OCI-LY7 (cell line): ENCODE data around the gene PTPRE.

Experiments
- EZH2phosphoT487 ChIP-seq: fragments of 200-600 bp; sonication (generic); IDR thresholded peaks from 2 replicates; pipeline ENCODE4 v1.6.1; 2018; ENCODE audit warnings: low read depth, borderline replicate concordance, mild to moderate bottlenecking, mixed run types, antibody characterized with exemption, low read length, moderate library complexity, mixed read lengths
- TF ChIP-seq, protein P1 (sequence below): fragments of 200-600 bp; sonication (generic); conservative IDR thresholded peaks from 2 replicates; pipeline ENCODE4 v1.5.1; 2014; ENCODE audit warnings: mild to moderate bottlenecking, antibody characterized with exemption, low read length, moderate library complexity, mixed read lengths

DNA sequence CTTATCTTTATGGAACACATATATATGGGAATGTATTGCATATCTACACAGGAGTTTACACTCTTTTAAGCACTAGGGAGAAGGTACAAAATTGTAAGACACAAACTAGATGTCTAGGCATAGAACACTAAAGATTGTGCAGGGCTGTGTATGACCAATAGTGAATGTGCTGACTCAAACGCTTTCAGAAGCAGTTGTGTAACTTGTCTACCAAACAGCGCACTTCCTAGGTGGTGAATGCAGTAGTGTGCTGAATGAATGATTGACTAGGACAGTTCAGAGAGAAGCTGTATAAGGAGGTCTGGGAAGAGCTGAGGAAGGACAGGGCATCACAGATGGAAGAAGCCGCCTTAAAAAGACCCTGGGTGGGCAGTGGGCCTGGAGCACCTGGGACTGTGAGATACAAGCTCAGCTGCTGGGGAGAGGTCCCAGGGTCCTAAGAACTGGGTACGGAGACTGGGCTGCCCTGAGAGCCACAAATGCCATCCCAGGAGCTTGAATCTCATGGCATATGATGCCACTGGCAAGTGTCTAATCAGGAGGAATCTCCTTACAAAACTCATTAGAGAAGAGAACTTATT is 28.3 kb upstream of the PTPRE start:
- TF ChIP-seq, protein P1, sequence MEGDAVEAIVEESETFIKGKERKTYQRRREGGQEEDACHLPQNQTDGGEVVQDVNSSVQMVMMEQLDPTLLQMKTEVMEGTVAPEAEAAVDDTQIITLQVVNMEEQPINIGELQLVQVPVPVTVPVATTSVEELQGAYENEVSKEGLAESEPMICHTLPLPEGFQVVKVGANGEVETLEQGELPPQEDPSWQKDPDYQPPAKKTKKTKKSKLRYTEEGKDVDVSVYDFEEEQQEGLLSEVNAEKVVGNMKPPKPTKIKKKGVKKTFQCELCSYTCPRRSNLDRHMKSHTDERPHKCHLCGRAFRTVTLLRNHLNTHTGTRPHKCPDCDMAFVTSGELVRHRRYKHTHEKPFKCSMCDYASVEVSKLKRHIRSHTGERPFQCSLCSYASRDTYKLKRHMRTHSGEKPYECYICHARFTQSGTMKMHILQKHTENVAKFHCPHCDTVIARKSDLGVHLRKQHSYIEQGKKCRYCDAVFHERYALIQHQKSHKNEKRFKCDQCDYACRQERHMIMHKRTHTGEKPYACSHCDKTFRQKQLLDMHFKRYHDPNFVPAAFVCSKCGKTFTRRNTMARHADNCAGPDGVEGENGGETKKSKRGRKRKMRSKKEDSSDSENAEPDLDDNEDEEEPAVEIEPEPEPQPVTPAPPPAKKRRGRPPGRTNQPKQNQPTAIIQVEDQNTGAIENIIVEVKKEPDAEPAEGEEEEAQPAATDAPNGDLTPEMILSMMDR: no peak
- TF ChIP-seq EZH2phosphoT487: no peak
